Endothelial cell of umbilical vein (primary cell): ENCODE data around the gene LIM2. TPM values are rescaled to one million over a fixed set of nuclear protein-coding genes. Genes with fewer than 3 reads are reported as not detected.

Experiments used
- BruUV-seq: library from RNA; stranded (reverse); fragments of 400-500 nt; replicated peaks from 2 replicates; lab custom pipeline; 2021; lab: Mats Ljungman, UMichigan
- CTCF ChIA-PET: fragments of 300-600, 350-600 bp; sonication (Branson Sonifier 250); formaldehyde crosslinking; loops from one replicate; lab custom pipeline; 2021; ENCODE audit warnings: antibody characterized with exemption, inconsistent platforms; lab: Charles Lee
- POLR2A ChIA-PET: fragments of 300-600, 350-600 bp; sonication (Branson Sonifier 250); formaldehyde crosslinking; loops from one replicate; lab custom pipeline; 2021; ENCODE audit warnings: antibody characterized with exemption, inconsistent platforms; lab: Charles Lee
- DNase-seq: peaks from one replicate; pipeline ENCODE4 v3.0.0-alpha.2; 2011; ENCODE audit warnings: low read depth, low spot score
- FAIRE-seq: peaks from 2 replicates; lab custom pipeline; 2011; peaks lifted over from hg19 to GRCh38; lab: Jason Lieb, UNC
- H2AFZ ChIP-seq: 2 replicates; pipeline ENCODE4 v1.6.0; 2012; ENCODE audit warnings: low read depth, low read length, control low read depth, inconsistent platforms
- H3K27ac ChIP-seq: 2 replicates; pipeline ENCODE4 v1.5.1; 2011; ENCODE audit warnings: low read depth, mild to moderate bottlenecking, control low read depth, low read length, moderate library complexity; ENCODE audit not compliant: insufficient read depth
- H3K27me3 ChIP-seq, 2 experiments: 2 replicates each; pipeline versions ENCODE4 v1.6.0 to v1.6.1; 2011; ENCODE audit warnings: low read length in 2 of 2, mixed read lengths in 1 of 2; ENCODE audit not compliant: control insufficient read depth in 2 of 2, insufficient read depth in 2 of 2
- H3K36me3 ChIP-seq, 2 experiments: 2 replicates in 1 of 2; 3 replicates in 1 of 2; pipeline ENCODE4 v1.5.1; 2011; ENCODE audit warnings: low read length in 2 of 2, mild to moderate bottlenecking in 1 of 2, moderate library complexity in 1 of 2; ENCODE audit not compliant: control insufficient read depth in 2 of 2, insufficient read depth in 2 of 2; ENCODE audit errors: extremely low read depth in 1 of 2
- H3K4me1 ChIP-seq: 3 replicates; pipeline ENCODE4 v1.5.1; 2011; ENCODE audit warnings: mild to moderate bottlenecking, low read length; ENCODE audit not compliant: control insufficient read depth, insufficient read depth; ENCODE audit errors: extremely low read depth
- H3K4me2 ChIP-seq: 2 replicates; pipeline ENCODE4 v1.6.1; 2011; ENCODE audit warnings: low read length, control low read depth, mixed read lengths; ENCODE audit not compliant: insufficient read depth
- H3K4me3 ChIP-seq, 3 experiments: fragments of 200-600 bp in 1 of 3; sonication (generic), shearing (Covaris generic) in 1 of 3; replicated peaks in 1 of 3; 2 replicates each; pipeline ENCODE4 v1.5.1; 2011 to 2016; ENCODE audit warnings: control low read depth in 3 of 3, low read length in 3 of 3, mild to moderate bottlenecking in 2 of 3, inconsistent platforms in 1 of 3, low read depth in 1 of 3, moderate library complexity in 1 of 3; ENCODE audit not compliant: insufficient read depth in 1 of 3
- H3K79me2 ChIP-seq: 2 replicates; pipeline ENCODE4 v1.6.0; 2012; ENCODE audit warnings: low read length, inconsistent platforms; ENCODE audit not compliant: control insufficient read depth, insufficient read depth
- H3K9ac ChIP-seq: replicated peaks from 2 replicates; pipeline ENCODE3; 2011; ENCODE audit warnings: low read length, control low read depth; ENCODE audit not compliant: insufficient read depth; ENCODE audit errors: extremely low read depth
- H3K9me1 ChIP-seq: replicated peaks from 3 replicates; pipeline ENCODE4 v1.6.0; 2011; ENCODE audit warnings: mild to moderate bottlenecking, low read length; ENCODE audit not compliant: control insufficient read depth, insufficient read depth; ENCODE audit errors: extremely low read depth
- H3K9me3 ChIP-seq: replicated peaks from 2 replicates; pipeline ENCODE4 v1.5.1; 2012; ENCODE audit warnings: low read length, inconsistent platforms; ENCODE audit not compliant: control insufficient read depth, insufficient read depth
- H4K20me1 ChIP-seq: replicated peaks from 2 replicates; pipeline ENCODE3; 2011; ENCODE audit warnings: mild to moderate bottlenecking, low read length; ENCODE audit not compliant: control insufficient read depth, insufficient read depth; ENCODE audit errors: extremely low read depth
- CTCF ChIP-seq, 2 donors: IDR thresholded peaks; 1 replicate in 1 of 2; 2 replicates in 1 of 2; pipeline ENCODE4 v1.5.1; 2011; ENCODE audit warnings: low read length in 2 of 2, mild to moderate bottlenecking in 2 of 2, moderate library complexity in 2 of 2, control low read depth in 1 of 2, inconsistent platforms in 1 of 2, low read depth in 1 of 2; ENCODE audit not compliant: insufficient read depth in 1 of 2; ENCODE audit errors: extremely low read depth in 1 of 2
- EZH2 ChIP-seq: IDR thresholded peaks from 2 replicates; pipeline ENCODE4 v1.6.1; 2012; ENCODE audit warnings: borderline replicate concordance, low read depth, mild to moderate bottlenecking, moderate library complexity, low read length, inconsistent platforms; ENCODE audit not compliant: severe bottlenecking
- FOS ChIP-seq: IDR thresholded peaks from 2 replicates; pipeline ENCODE4 v1.6.1; 2011; ENCODE audit warnings: mild to moderate bottlenecking, low read length, moderate library complexity, borderline replicate concordance; ENCODE audit not compliant: insufficient read depth
- GATA2 ChIP-seq: IDR thresholded peaks from 2 replicates; pipeline ENCODE4 v1.7.0; 2011; ENCODE audit warnings: low read depth, mild to moderate bottlenecking, moderate library complexity, mixed read lengths, low read length; ENCODE audit not compliant: insufficient read length, insufficient read depth
- JUN ChIP-seq: IDR thresholded peaks from 2 replicates; pipeline ENCODE4 v1.6.1; 2011; ENCODE audit warnings: borderline replicate concordance, low read depth; ENCODE audit not compliant: insufficient read length, insufficient read depth
- MYC ChIP-seq: IDR thresholded peaks from one replicate; pipeline ENCODE4 v1.6.1; 2011; ENCODE audit warnings: mild to moderate bottlenecking, low read depth, low read length
- POLR2A ChIP-seq: IDR thresholded peaks from 2 replicates; pipeline ENCODE4 v1.6.1; 2012; ENCODE audit warnings: low read depth, mild to moderate bottlenecking, control low read depth, low read length
- POLR2AphosphoS5 ChIP-seq: IDR thresholded peaks from 2 replicates; pipeline ENCODE4 v1.6.1; 2012; ENCODE audit warnings: low read depth, mild to moderate bottlenecking, control low read depth, low read length, moderate library complexity; ENCODE audit not compliant: insufficient read depth
- dilution Hi-C: fragments of 300-500 bp; cut with MboI; formaldehyde crosslinking; loops from one replicate; pipeline ENCODE4 v1.15.0; 2019; ENCODE audit warnings: low sequenced_read_pairs; ENCODE audit not compliant: extremely low pct_ligation_motif_present
- intact Hi-C: fragments of 100-400 bp; cut with micrococcal nuclease; formaldehyde crosslinking; loops from one replicate; pipeline ENCODE4 v1.10.0; 2022
- polyA plus RNA-seq, 4 experiments: library from polyadenylated mRNA; depleted of rRNA in 3 of 4; stranded (reverse) in 3 of 4; unstranded in 1 of 4; fragments of >200 nt; gene quantifications; 2 replicates each; pipeline versions ENCODE4 v1.2.1 to v1.2.3, GENCODE V29; 2011 to 2012; ENCODE audit warnings: missing spikeins in 1 of 4
- total RNA-seq: library from RNA; stranded (reverse); gene quantifications from 2 replicates; pipeline ENCODE4 v1.2.3, GENCODE V29; 2021
- TF ChIP-seq, protein P1 (sequence below): IDR thresholded peaks from 2 replicates; pipeline ENCODE4 v1.6.1; 2011; ENCODE audit not compliant: insufficient read depth, insufficient read length

The LIM2 gene
- total and polyA plus RNA-seq, 2 donors (not counting 3 experiments of a cell fraction or from before 2014, with no cell fraction given): not detected

GRCh38 chr19:51331193-51331592, 56.6 kb downstream of the LIM2 start:
- H3K9me3 ChIP-seq: no peaks in the 10 kb centered on the region
- dilution Hi-C loops: no loop called here
- H3K9me1 ChIP-seq: no peaks in the 10 kb centered on the region
- no peaks in the 10 kb centered on the region for H3K79me2 ChIP-seq
- no peak overlapping the region for H3K4me2 ChIP-seq
- no peak overlapping the region for H3K4me3 ChIP-seq
- intact Hi-C loops: no loop called here
- no peak for FAIRE-seq
- no peaks in the 10 kb centered on the region for H4K20me1 ChIP-seq
- H2AFZ ChIP-seq: no peak overlapping the region
- no peaks in the 10 kb centered on the region for H3K36me3 ChIP-seq
- peaks cover 6 to 7% of the 10 kb centered on the region in 2 experiments for H3K27me3 ChIP-seq
- ChIA-PET POLR2A (no interaction called here), CTCF (no interaction called here)
- TF ChIP-seq POLR2A (no peak), FOS (no peak), MYC (no peak), POLR2AphosphoS5 (no peak), GATA2 (no peak), JUN (no peak), EZH2 (no peak), CTCF (IDR thresholded peaks at IDR 0.05; ENCODE audit: extremely low read depth in 1 of 2, insufficient read depth in 1 of 2, low read depth in 1 of 2, low read length in 2 of 2) (no peak)
- TF ChIP-seq, protein P1, sequence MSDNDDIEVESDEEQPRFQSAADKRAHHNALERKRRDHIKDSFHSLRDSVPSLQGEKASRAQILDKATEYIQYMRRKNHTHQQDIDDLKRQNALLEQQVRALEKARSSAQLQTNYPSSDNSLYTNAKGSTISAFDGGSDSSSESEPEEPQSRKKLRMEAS: no peak
- H3K4me1 ChIP-seq: no peaks in the 10 kb centered on the region
- no peak overlapping the region for H3K27ac ChIP-seq
- DNase-seq: no peak
- no peak overlapping the region for H3K9ac ChIP-seq
- no TSS peak for BruUV-seq
